HUES48 (cell line): Measurements from ENCODE around the gene VIM.

Experiments
- H3K27ac ChIP-seq: one replicate; pipeline ENCODE4 v1.7.0; 2013; ENCODE audit warnings: low read depth, low read length, inconsistent platforms
- H3K27me3 ChIP-seq: 2 replicates; pipeline ENCODE4 v1.6.1; 2013; ENCODE audit warnings: mild to moderate bottlenecking, low read length; ENCODE audit not compliant: control insufficient read depth, insufficient read depth
- H3K36me3 ChIP-seq: 2 replicates; pipeline ENCODE4 v1.6.1; 2013; ENCODE audit warnings: low read length; ENCODE audit not compliant: control insufficient read depth, insufficient read depth
- H3K4me1 ChIP-seq: 2 replicates; pipeline ENCODE4 v1.6.1; 2013; ENCODE audit warnings: mild to moderate bottlenecking, low read length; ENCODE audit not compliant: control insufficient read depth, insufficient read depth
- H3K4me3 ChIP-seq: 2 replicates; pipeline ENCODE4 v1.5.1; 2013; ENCODE audit warnings: mild to moderate bottlenecking, low read depth, low read length
- H3K9ac ChIP-seq: 2 replicates; pipeline ENCODE4 v1.6.1; 2013; ENCODE audit warnings: mild to moderate bottlenecking, low read depth, low read length, moderate library complexity
- H3K9me3 ChIP-seq: 2 replicates; pipeline ENCODE4 v1.6.1; 2013; ENCODE audit warnings: low read length; ENCODE audit not compliant: control insufficient read depth, insufficient read depth

Gene VIM

DNA sequence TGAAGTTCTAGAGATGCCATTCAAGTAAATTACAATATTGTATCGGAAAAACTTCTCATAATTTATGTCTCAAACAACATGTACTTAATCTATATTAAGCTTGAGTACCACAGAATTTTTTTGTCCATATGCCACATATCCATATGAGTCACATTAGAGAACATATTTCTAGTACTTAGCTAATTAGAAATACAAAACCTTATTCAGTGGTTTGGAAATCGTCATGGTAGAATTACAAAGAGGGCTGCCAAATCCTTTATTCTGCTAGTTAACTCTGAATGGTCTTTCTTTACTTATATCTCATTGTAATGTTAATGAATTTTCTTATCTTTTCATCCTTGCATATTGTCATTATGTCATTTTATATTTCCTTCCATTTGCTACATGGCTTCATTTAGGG lies 9.0 kb upstream of the VIM start:
- Histone ChIP-seq H3K9ac (no peak overlapping the region), H3K36me3 (no peaks in the 10 kb centered on the region), H3K27me3 (no peaks in the 10 kb centered on the region), H3K4me1 (peaks cover 42% of the 10 kb centered on the region), H3K4me3 (no peak overlapping the region), H3K9me3 (no peaks in the 10 kb centered on the region), H3K27ac (peak overlapping the region; percentile 60)

DNA sequence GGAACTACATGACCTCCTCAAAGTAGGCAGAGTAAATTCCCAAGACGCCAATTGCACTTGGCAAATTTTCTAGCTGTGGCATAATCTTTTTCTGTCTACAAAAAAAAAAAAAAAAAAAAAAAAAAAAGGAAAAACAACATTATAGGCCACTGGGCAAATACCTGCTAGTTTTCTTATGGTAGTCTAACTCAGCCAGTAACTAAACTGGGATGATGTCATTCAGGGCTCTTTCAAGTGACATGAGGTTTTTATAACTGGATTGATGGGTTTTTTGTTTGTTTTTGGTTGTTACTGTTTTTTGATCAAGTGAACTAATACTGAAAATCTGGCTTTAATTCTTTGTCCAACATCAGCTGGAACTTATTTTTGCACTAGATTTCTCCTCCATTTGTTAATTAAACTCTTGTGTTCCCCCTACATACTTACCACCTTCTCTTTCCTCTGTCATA lies 7.4 kb upstream of the VIM start:
- Histone ChIP-seq H3K9ac (no peak overlapping the region), H3K4me1 (peaks cover 26% of the 10 kb centered on the region), H3K27me3 (0 out of 2 replicates have a peak, but pooled peaks cover 3% of the 10 kb centered on the region), H3K27ac (no peak overlapping the region), H3K36me3 (no peaks in the 10 kb centered on the region), H3K9me3 (no peaks in the 10 kb centered on the region), H3K4me3 (no peak overlapping the region)

DNA sequence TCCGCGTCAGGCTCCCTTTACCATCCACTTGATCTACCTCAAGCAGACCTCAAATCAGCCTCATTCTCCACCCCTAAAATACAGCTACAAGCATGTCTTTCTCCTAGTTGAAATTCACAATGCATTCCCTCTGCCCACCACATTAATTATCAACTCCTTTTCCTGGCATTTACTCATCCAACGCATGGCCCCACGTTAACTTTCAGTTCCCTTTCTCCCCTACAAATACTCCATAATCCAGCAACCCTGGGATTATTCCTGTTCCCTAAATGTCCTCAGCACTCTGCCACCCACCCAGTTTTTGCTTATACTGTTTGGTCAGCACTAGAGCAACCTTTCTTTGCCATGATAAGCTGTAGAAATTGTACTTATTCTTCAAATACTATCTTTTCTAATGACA lies 5.7 kb upstream of the VIM start:
- H3K4me3 ChIP-seq = no peak overlapping the region
- peaks cover 17% of the 10 kb centered on the region for H3K27me3 ChIP-seq
- no peaks in the 10 kb centered on the region for H3K9me3 ChIP-seq
- H3K9ac ChIP-seq = no peak overlapping the region
- peaks cover 21% of the 10 kb centered on the region for H3K4me1 ChIP-seq
- H3K36me3 ChIP-seq = no peaks in the 10 kb centered on the region
- no peak overlapping the region for H3K27ac ChIP-seq

GRCh38 chr10:17225808-17226207 lies 2.2 kb upstream of the VIM start:
- peaks cover 13% of the 10 kb centered on the region for H3K4me1 ChIP-seq
- no peak overlapping the region for H3K27ac ChIP-seq
- H3K27me3 ChIP-seq = peaks cover 32% of the 10 kb centered on the region
- H3K9me3 ChIP-seq = no peaks in the 10 kb centered on the region
- H3K9ac ChIP-seq = no peak overlapping the region
- H3K36me3 ChIP-seq = no peaks in the 10 kb centered on the region
- no peak overlapping the region for H3K4me3 ChIP-seq

- H3K4me3 ChIP-seq = peak overlapping the region; percentile 77
- H3K27me3 ChIP-seq = peaks cover 32% of the 10 kb centered on the region
- H3K9ac ChIP-seq = no peak overlapping the region
- H3K9me3 ChIP-seq = no peaks in the 10 kb centered on the region
- peaks cover 11% of the 10 kb centered on the region for H3K36me3 ChIP-seq
- H3K27ac ChIP-seq = peak overlapping the region; percentile 95
- peaks cover 16% of the 10 kb centered on the region for H3K4me1 ChIP-seq
Measured at GRCh38 chr10:17226891-17227303, 1.1 kb upstream of the VIM start.

DNA sequence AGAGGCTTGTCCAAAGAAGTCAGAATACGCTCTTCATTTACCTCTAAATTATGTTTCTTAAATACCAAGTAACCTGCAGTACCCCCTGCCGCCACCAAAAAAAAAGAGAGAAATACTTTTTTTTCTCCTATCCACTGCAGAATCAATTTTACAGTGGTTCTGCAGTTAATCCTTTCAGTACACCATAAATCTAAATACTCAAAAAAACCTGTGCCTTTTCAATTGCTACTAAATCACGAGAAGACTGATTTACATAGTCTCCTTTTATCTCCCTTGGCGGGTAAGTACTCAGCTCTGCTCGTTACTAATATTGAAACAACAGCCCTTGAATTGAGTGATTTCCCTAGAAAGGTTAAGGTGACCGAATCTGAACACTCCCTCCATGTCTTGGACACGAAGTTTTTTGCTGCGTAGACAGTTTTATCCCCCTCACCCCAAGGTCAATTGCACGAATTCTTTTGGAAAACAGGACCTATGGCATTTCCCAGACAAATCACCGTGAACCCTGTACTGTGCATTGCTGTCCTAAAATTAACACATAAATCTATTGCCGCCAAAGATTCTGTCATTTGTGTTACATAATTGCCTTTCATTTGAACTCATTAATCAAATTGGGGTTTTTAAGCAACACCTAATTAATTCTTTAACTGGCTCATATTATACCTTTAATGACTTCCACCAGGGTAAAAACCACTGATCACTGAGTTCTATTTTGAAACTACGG lies 512 bp upstream of the VIM start:
- Histone ChIP-seq H3K27ac (peak overlapping the region; percentile 95), H3K4me3 (peak overlapping the region; percentile 77), H3K9ac (no peak overlapping the region)

DNA sequence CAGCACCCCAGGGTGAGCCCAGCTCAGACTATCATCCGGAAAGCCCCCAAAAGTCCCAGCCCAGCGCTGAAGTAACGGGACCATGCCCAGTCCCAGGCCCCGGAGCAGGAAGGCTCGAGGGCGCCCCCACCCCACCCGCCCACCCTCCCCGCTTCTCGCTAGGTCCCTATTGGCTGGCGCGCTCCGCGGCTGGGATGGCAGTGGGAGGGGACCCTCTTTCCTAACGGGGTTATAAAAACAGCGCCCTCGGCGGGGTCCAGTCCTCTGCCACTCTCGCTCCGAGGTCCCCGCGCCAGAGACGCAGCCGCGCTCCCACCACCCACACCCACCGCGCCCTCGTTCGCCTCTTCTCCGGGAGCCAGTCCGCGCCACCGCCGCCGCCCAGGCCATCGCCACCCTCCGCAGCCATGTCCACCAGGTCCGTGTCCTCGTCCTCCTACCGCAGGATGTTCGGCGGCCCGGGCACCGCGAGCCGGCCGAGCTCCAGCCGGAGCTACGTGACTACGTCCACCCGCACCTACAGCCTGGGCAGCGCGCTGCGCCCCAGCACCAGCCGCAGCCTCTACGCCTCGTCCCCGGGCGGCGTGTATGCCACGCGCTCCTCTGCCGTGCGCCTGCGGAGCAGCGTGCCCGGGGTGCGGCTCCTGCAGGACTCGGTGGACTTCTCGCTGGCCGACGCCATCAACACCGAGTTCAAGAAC lies 1.1 kb downstream of the VIM start:
- H3K4me1 ChIP-seq = peaks cover 16% of the 10 kb centered on the region
- H3K27ac ChIP-seq = peak overlapping the region; percentile 95
- peak overlapping the region; percentile 84 for H3K9ac ChIP-seq
- H3K9me3 ChIP-seq = no peaks in the 10 kb centered on the region
- peaks cover 33% of the 10 kb centered on the region for H3K36me3 ChIP-seq
- H3K4me3 ChIP-seq = peak overlapping the region; percentile 77
- H3K27me3 ChIP-seq = peaks cover 32% of the 10 kb centered on the region

More for the DNA sequence above, 512 bp upstream of the VIM start:
- Histone ChIP-seq H3K36me3 (peaks cover 17% of the 10 kb centered on the region), H3K9me3 (no peaks in the 10 kb centered on the region), H3K27me3 (peaks cover 32% of the 10 kb centered on the region), H3K4me1 (peaks cover 16% of the 10 kb centered on the region)

GRCh38 chr10:17229717-17229966 lies 1.6 kb downstream of the VIM start:
- no peaks in the 10 kb centered on the region for H3K9me3 ChIP-seq
- H3K27ac ChIP-seq = peak overlapping the region; percentile 79
- H3K36me3 ChIP-seq = peaks cover 38% of the 10 kb centered on the region
- peaks cover 16% of the 10 kb centered on the region for H3K4me1 ChIP-seq
- peak overlapping the region; percentile 84 for H3K9ac ChIP-seq
- peaks cover 32% of the 10 kb centered on the region for H3K27me3 ChIP-seq
- peak overlapping the region; percentile 77 for H3K4me3 ChIP-seq

DNA sequence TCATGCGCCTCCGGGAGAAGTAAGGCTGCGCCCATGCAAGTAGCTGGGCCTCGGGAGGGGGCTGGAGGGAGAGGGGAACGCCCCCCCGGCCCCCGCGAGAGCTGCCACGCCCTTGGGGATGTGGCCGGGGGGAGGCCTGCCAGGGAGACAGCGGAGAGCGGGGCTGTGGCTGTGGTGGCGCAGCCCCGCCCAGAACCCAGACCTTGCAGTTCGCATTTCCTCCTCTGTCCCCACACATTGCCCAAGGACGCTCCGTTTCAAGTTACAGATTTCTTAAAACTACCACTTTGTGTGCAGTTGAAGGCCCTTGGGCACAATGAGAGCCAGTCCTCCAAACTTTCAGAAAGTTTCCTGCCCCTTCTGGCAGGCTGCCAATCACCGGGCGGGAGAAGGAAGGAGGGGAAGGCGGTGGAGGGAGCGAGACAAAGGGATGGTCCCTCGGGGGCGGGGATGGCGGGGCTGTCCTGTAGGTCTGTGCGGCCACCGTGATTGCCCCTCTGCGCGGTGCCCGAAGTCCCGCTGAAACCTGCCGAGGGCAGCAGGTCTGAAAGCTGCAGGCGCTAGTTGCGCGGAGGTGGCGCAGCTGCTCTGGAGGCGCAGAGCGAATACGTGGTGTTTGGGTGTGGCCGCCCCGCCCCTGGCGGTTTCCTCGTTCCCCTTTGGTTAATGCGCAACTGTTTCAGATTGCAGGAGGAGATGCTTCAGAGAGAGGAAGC lies 2.1 kb downstream of the VIM start:
- Histone ChIP-seq H3K4me3 (peak overlapping the region; percentile 77), H3K36me3 (peaks cover 43% of the 10 kb centered on the region)

DNA sequence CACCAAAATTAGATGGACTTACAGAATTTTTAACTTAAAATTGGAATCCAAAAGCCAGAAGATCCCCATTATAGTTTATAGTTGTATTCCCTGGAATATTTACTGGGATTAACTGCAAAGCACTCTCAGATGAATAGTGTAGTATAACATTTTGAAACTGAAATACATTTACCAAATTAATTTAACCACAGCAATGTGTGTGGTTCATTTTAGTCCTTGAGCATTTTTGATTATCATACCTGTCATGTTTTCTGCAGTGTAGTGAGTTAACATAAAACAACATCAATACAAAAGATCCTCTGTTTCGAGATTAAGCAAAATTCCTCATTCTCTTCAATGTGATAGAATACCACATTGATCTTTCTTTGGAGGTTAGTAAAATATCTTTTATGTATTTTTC lies 3.7 kb downstream of the VIM start:
- Histone ChIP-seq H3K4me3 (peak overlapping the region; percentile 16; the same call in 1 of the 2 replicates), H3K27ac (peak overlapping the region; percentile 56), H3K36me3 (peaks cover 60% of the 10 kb centered on the region), H3K27me3 (peaks cover 20% of the 10 kb centered on the region), H3K9ac (peak overlapping the region; percentile 13; the same call in 1 of the 2 replicates), H3K4me1 (peaks cover 14% of the 10 kb centered on the region), H3K9me3 (no peaks in the 10 kb centered on the region)

More for the DNA sequence above, 2.1 kb downstream of the VIM start:
- Histone ChIP-seq H3K9me3 (no peaks in the 10 kb centered on the region), H3K4me1 (peaks cover 16% of the 10 kb centered on the region), H3K27ac (peak overlapping the region; percentile 79), H3K27me3 (peaks cover 32% of the 10 kb centered on the region), H3K9ac (peak overlapping the region; percentile 84)
